BLaER1 (cell line): ENCODE results near the gene NFX1.
"Not testable (repeated sequence)": the region's sequence is repeated elsewhere in the genome, so short reads cannot be mapped to it uniquely, and the experiment has no call there.

Experiments used
- H3K27ac ChIP-seq: shearing (Covaris generic); formaldehyde crosslinking; 2 replicates; pipeline ENCODE4 v1.8.1; 2022
- H3K27me3 ChIP-seq: shearing (Covaris generic); formaldehyde crosslinking; 2 replicates; pipeline ENCODE4 v1.8.1; 2022
- H3K36me3 ChIP-seq: shearing (Covaris generic); formaldehyde crosslinking; 2 replicates; pipeline ENCODE4 v1.8.1; 2022
- H3K4me1 ChIP-seq: shearing (Covaris generic); formaldehyde crosslinking; 2 replicates; pipeline ENCODE4 v1.8.1; 2022
- H3K4me2 ChIP-seq: shearing (Covaris generic); formaldehyde crosslinking; 2 replicates; pipeline ENCODE4 v1.8.1; 2022
- H3K4me3 ChIP-seq: shearing (Covaris generic); formaldehyde crosslinking; 2 replicates; pipeline ENCODE4 v1.8.1; 2022
- H3K9ac ChIP-seq: shearing (Covaris generic); formaldehyde crosslinking; 2 replicates; pipeline ENCODE4 v1.8.1; 2022
- H3K9me3 ChIP-seq: shearing (Covaris generic); formaldehyde crosslinking; 2 replicates; pipeline ENCODE4 v1.8.1; 2022
- H4K20me1 ChIP-seq: shearing (Covaris generic); formaldehyde crosslinking; 2 replicates; pipeline ENCODE4 v1.8.1; 2022
- Cebpa-rat ChIP-seq: shearing (Covaris generic); IDR thresholded peaks from 2 replicates; pipeline ENCODE4 v1.8.1; 2022

The NFX1 gene

GRCh38 chr9:33344145-33344544 is 53.8 kb downstream of the NFX1 start:
- no peak overlapping the region for H3K4me3 ChIP-seq
- H3K27me3 ChIP-seq = no peaks in the 10 kb centered on the region
- no peaks in the 10 kb centered on the region for H3K4me1 ChIP-seq
- H3K4me2 ChIP-seq = no peak overlapping the region
- H3K36me3 ChIP-seq = peaks cover 100% of the 10 kb centered on the region
- no peaks in the 10 kb centered on the region for H4K20me1 ChIP-seq
- peaks cover 19% of the 10 kb centered on the region for H3K9me3 ChIP-seq
- H3K27ac ChIP-seq = no peak overlapping the region
- H3K9ac ChIP-seq = no peak overlapping the region
- TF ChIP-seq Cebpa-rat = no peak

- H3K9me3 ChIP-seq = no peaks in the 10 kb centered on the region
- H3K27ac ChIP-seq = no peak overlapping the region
- H3K4me3 ChIP-seq = no peak overlapping the region
- no peaks in the 10 kb centered on the region for H4K20me1 ChIP-seq
- no peaks in the 10 kb centered on the region for H3K4me1 ChIP-seq
- no peaks in the 10 kb centered on the region for H3K27me3 ChIP-seq
- H3K4me2 ChIP-seq = no peak overlapping the region
- TF ChIP-seq Cebpa-rat = no peak
- peaks cover 97% of the 10 kb centered on the region for H3K36me3 ChIP-seq
- no peak overlapping the region for H3K9ac ChIP-seq
These were observed 56.2 kb downstream of the NFX1 start for GRCh38 chr9:33346564-33346963.

- Histone ChIP-seq H3K9me3 (no peaks in the 10 kb centered on the region), H3K4me2 (no peak overlapping the region), H3K36me3 (peaks cover 90% of the 10 kb centered on the region), H3K9ac (no peak overlapping the region), H3K27ac (no peak overlapping the region), H3K27me3 (no peaks in the 10 kb centered on the region), H3K4me3 (no peak overlapping the region), H4K20me1 (no peaks in the 10 kb centered on the region; the same call in 1 of the 2 replicates), H3K4me1 (no peaks in the 10 kb centered on the region)
- no peak for TF ChIP-seq Cebpa-rat
These were observed 58.7 kb downstream of the NFX1 start for GRCh38 chr9:33348998-33349397.

GRCh38 chr9:33349743-33350142 is 59.4 kb downstream of the NFX1 start:
- H4K20me1 ChIP-seq = no peaks in the 10 kb centered on the region; the same call in 1 of the 2 replicates
- H3K36me3 ChIP-seq = peaks cover 90% of the 10 kb centered on the region
- no peak overlapping the region for H3K4me3 ChIP-seq
- H3K27me3 ChIP-seq = no peaks in the 10 kb centered on the region
- H3K4me2 ChIP-seq = no peak overlapping the region
- H3K9me3 ChIP-seq = no peaks in the 10 kb centered on the region
- H3K27ac ChIP-seq = no peak overlapping the region
- no peak overlapping the region for H3K9ac ChIP-seq
- no peak for TF ChIP-seq Cebpa-rat
- H3K4me1 ChIP-seq = peaks cover 7% of the 10 kb centered on the region

GRCh38 chr9:33350310-33350709 is 60.0 kb downstream of the NFX1 start:
- H3K4me3 ChIP-seq = no peak overlapping the region
- H3K9ac ChIP-seq = no peak overlapping the region
- H3K36me3 ChIP-seq = peaks cover 89% of the 10 kb centered on the region
- no peaks in the 10 kb centered on the region; the same call in 1 of the 2 replicates for H4K20me1 ChIP-seq
- TF ChIP-seq Cebpa-rat = no peak
- H3K9me3 ChIP-seq = no peaks in the 10 kb centered on the region
- H3K4me1 ChIP-seq = peaks cover 7% of the 10 kb centered on the region
- H3K27ac ChIP-seq = no peak overlapping the region
- H3K4me2 ChIP-seq = no peak overlapping the region
- no peaks in the 10 kb centered on the region for H3K27me3 ChIP-seq

- peaks cover 87% of the 10 kb centered on the region for H3K36me3 ChIP-seq
- H3K27me3 ChIP-seq = no peaks in the 10 kb centered on the region
- H4K20me1 ChIP-seq = no peaks in the 10 kb centered on the region; the same call in 1 of the 2 replicates
- H3K9me3 ChIP-seq = no peaks in the 10 kb centered on the region
- H3K4me1 ChIP-seq = peaks cover 7% of the 10 kb centered on the region
- H3K27ac ChIP-seq = no peak overlapping the region
- no peak overlapping the region for H3K4me3 ChIP-seq
- H3K4me2 ChIP-seq = no peak overlapping the region
- no peak overlapping the region for H3K9ac ChIP-seq
- TF ChIP-seq Cebpa-rat = no peak
These were observed 61.2 kb downstream of the NFX1 start for GRCh38 chr9:33351547-33351946.

GRCh38 chr9:33354651-33355211 is 64.4 kb downstream of the NFX1 start:
- H3K27me3 ChIP-seq = no peaks in the 10 kb centered on the region
- no peak overlapping the region for H3K4me3 ChIP-seq
- no peak overlapping the region for H3K9ac ChIP-seq
- H3K9me3 ChIP-seq = no peaks in the 10 kb centered on the region
- no peak overlapping the region for H3K4me2 ChIP-seq
- peaks cover 7% of the 10 kb centered on the region for H3K4me1 ChIP-seq
- H4K20me1 ChIP-seq = no peaks in the 10 kb centered on the region; the same call in 1 of the 2 replicates
- no peak for TF ChIP-seq Cebpa-rat
- peaks cover 78% of the 10 kb centered on the region for H3K36me3 ChIP-seq
- no peak overlapping the region for H3K27ac ChIP-seq

- Histone ChIP-seq H3K27me3 (no peaks in the 10 kb centered on the region), H3K27ac (no peak overlapping the region), H3K36me3 (peaks cover 73% of the 10 kb centered on the region), H3K4me3 (no peak overlapping the region), H3K4me2 (no peak overlapping the region), H3K4me1 (peaks cover 7% of the 10 kb centered on the region), H4K20me1 (no peaks in the 10 kb centered on the region; the same call in 1 of the 2 replicates), H3K9ac (no peak overlapping the region), H3K9me3 (no peaks in the 10 kb centered on the region)
- no peak for TF ChIP-seq Cebpa-rat
These were observed 65.6 kb downstream of the NFX1 start for GRCh38 chr9:33355933-33356332.

GRCh38 chr9:33358641-33359040 is 68.3 kb downstream of the NFX1 start:
- H3K4me3 ChIP-seq, H3K27me3 ChIP-seq, H4K20me1 ChIP-seq, H3K4me1 ChIP-seq, H3K9ac ChIP-seq, H3K27ac ChIP-seq, H3K9me3 ChIP-seq, H3K4me2 ChIP-seq: not testable (repeated sequence)
- peaks cover 77% of the 10 kb centered on the region for H3K36me3 ChIP-seq

GRCh38 chr9:33364127-33364526 is 73.8 kb downstream of the NFX1 start:
- Histone ChIP-seq H3K36me3 (peaks cover 88% of the 10 kb centered on the region), H3K27me3 (no peaks in the 10 kb centered on the region), H4K20me1 (no peaks in the 10 kb centered on the region), H3K4me3 (no peak overlapping the region), H3K9ac (no peak overlapping the region), H3K4me2 (no peak overlapping the region), H3K9me3 (no peaks in the 10 kb centered on the region), H3K4me1 (no peaks in the 10 kb centered on the region), H3K27ac (no peak overlapping the region)
- TF ChIP-seq Cebpa-rat = no peak

GRCh38 chr9:33364814-33365213 is 74.5 kb downstream of the NFX1 start:
- not testable (repeated sequence) for H3K27ac ChIP-seq, H3K4me1 ChIP-seq, H3K9ac ChIP-seq, H3K4me3 ChIP-seq, H4K20me1 ChIP-seq, H3K4me2 ChIP-seq, H3K9me3 ChIP-seq, H3K27me3 ChIP-seq
- peaks cover 89% of the 10 kb centered on the region for H3K36me3 ChIP-seq
